GM19238 (cell line): ENCODE results near the gene KRT33A.
"Not testable (repeated sequence)": the region's sequence is repeated elsewhere in the genome, so short reads cannot be mapped to it uniquely, and the experiment has no call there.

Experiments used
- DNase-seq: peaks from one replicate; pipeline ENCODE4 v3.0.0; 2011; ENCODE audit warnings: low spot score; ENCODE audit not compliant: insufficient read length

The KRT33A gene

DNA sequence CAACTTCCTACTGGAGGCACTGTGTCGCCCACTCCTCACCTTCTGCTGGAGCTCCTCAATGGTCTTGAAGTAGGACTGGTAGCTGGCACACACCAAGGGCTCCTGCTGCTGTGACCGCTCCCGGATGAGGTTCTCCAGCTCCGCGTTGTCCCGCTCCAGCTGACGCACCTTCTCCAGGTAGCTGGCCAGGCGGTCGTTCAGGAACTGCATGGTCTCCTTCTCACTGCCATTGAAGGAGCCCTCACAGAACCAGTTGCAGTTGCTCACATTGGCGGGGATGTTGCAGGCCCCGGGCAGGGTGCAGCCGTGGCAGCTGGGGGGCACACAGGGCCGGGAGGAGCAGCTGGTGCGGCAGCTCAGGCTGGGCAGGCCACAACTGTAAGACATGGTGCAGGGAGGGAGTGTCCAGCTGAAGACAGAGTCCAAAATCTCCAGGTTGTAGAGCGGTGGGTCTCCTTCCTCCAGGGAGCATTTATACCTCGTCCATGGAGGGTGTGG lies at the start of gene KRT33A:
Gene KRT33A (minus strand): TSS at position 448 of the 498 bp plus-strand sequence. CDS start 61 bp downstream, at position 387.
- not testable (repeated sequence) for DNase-seq

- no peak for DNase-seq
Measured at GRCh38 chr17:41396996-41397660, 46.5 kb upstream of the KRT33A start, which contains the start of gene KRT31. KRT31 (minus strand) TSS chr17:41397608; CDS start chr17:41397539, 69 bp downstream.

- DNase-seq: no peak
Measured at GRCh38 chr17:41396340-41396739, 45.7 kb upstream of the KRT33A start.

DNA sequence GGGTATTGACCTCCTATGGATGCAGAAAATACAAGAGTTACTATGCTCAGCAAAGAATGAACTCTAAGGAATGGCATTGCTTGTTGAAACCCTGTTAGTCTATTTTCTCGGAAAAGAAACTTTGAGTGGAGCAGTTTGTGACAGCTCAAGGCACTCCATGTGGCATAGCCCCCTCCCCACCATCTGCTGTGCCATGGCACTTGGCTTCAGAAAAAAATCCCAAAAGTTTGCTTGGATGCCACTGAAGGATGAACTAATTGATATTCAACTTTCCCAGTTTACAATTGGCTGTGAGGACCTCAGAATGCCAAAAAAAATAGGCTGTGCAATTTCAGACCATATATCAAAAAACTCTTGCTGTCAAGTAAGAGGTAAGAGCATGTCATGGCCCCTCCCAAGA lies 45.0 kb upstream of the KRT33A start:
- DNase-seq: no peak

DNA sequence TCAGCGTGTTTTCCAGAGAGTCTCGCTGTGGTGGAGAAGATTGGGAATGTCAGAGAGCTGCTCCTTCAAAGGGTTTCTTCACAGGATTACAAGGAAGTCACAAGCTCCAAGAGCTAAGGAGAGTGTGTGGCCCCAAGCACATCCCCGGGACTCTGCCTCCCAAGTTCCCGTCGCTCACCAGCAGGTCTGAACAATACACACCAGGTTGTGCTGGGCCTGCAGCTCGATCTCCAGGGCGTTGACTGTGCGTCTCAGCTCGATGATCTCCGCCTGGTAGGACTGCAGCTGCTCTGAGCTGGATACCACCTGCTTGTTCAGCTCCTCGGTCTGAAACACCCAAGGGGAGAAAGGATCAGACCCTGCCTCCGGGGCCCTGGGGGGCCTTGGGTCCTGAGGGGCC lies 44.4 kb upstream of the KRT33A start:
- not testable (repeated sequence) for DNase-seq

- DNase-seq: no peak
Measured at GRCh38 chr17:41394254-41394996, 43.8 kb upstream of the KRT33A start.

- DNase-seq: no peak
Measured at GRCh38 chr17:41393826-41394225, 43.2 kb upstream of the KRT33A start.

DNA sequence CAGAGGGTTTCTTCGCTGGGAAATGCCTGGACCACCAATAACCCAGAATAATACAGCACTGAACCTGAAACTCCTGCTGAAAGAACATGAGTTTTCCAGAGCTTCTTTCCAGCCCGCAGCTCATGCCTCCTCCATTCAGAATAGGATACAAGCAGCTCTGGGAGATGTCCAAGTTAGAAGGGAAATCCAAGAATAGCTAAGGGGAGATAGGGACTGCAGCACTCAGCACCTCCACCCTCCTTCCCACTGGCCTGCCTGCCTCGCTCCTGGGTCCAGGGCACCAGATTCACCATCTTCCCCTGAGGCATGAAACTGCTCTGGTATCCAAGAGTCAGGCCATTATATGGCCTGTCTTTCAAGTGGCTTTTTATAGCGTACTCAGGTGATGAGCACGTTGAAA lies 42.7 kb upstream of the KRT33A start:
- no peak for DNase-seq

- DNase-seq: no peak
Measured at GRCh38 chr17:41392278-41392677, 41.6 kb upstream of the KRT33A start.

GRCh38 chr17:41391535-41391934 lies 40.9 kb upstream of the KRT33A start:
- DNase-seq: no peak

- no peak for DNase-seq
Measured at GRCh38 chr17:41390411-41390938, 39.8 kb upstream of the KRT33A start.

DNA sequence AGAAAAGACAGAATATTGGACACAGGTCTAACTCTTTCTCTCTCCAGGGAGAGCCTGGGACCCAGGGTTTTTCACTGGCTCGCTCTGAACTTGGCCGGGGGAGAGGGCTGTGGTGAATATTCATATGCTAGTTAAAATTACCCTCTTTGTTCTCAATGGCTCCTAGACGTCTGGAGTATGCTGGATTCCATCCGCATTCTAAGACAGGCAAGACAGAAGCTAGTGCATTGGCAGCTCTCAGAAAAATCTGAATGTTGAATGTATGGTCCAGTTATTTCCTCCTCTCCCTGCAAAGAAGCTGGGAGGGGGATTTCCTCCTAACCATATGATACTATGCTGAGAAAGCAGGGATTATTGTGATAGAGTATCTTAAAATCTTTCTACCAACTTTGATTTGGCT lies 37.0 kb upstream of the KRT33A start:
- DNase-seq: no peak

DNA sequence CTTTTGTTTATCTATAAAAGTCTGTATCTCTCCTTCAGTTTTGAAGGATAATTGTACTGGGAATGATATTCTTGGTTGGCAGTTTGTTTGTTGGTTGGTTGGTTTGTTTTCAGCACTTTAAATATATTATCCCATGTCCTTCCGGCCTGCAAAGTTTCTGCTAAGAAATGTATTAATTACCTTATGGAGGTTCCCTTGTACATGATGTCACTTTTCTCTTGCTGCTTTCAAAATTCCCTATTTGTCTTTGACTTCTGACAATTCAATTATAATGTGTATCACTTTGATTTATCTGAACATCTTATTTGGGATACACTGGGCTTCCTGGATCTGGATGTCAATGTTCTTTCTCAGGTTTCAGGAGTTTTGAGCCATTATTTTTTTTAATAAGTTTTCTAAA lies 35.6 kb upstream of the KRT33A start:
- no peak for DNase-seq

GRCh38 chr17:41383690-41384089 lies 33.1 kb upstream of the KRT33A start:
- DNase-seq: no peak

- DNase-seq: no peak
Measured at GRCh38 chr17:41382394-41382793, 31.8 kb upstream of the KRT33A start.

GRCh38 chr17:41381943-41382342 lies 31.3 kb upstream of the KRT33A start, which contains the start of gene KRT34:
KRT34 (minus strand) TSS chr17:41382306; CDS start chr17:41382246, 60 bp downstream.
- DNase-seq: not testable (repeated sequence)

- DNase-seq: not testable (repeated sequence)
Measured at GRCh38 chr17:41380091-41380490, 29.5 kb upstream of the KRT33A start.

GRCh38 chr17:41377546-41377945 lies 26.9 kb upstream of the KRT33A start:
- DNase-seq: no peak

GRCh38 chr17:41369713-41370112 lies 19.1 kb upstream of the KRT33A start, which contains the start of gene KRT33B:
KRT33B (minus strand) TSS chr17:41369813; CDS start chr17:41369750, 63 bp downstream.
- DNase-seq: no peak

GRCh38 chr17:41369023-41369422 lies 18.4 kb upstream of the KRT33A start:
- no peak for DNase-seq

DNA sequence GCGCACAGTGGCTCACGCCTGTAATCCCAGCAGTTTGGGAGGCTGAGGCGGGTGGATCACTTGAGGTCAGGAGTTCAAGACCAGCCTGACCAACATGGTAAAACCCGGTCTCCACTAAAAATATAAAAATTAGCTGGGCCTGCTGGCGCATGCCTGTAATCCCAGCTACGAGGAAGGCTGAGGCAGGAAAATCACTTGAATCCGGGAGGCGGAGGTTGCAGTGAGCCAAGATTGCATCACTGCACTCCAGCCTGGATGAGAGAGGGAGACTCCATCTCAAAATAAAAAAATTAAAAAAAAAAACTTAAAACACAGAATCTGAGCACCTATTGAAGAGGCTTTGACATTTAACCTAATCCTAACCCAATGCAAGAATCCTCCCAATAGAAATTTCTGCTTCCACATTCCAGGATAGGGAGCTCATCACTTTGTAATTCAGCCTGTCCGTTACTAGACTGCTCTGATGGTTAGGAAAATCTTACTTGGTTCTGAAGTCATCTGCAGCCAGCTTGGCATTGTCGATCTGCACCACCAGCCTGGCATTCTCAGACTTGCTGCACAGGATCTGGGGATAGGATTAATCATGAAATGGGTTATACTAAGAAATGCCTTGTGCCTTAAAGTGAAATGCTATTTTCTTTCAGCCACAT lies 16.9 kb upstream of the KRT33A start:
- DNase-seq: no peak

- no peak for DNase-seq
Measured at GRCh38 chr17:41366070-41366469, 15.4 kb upstream of the KRT33A start.
